ENCODE measurements around the gene CIAO2B.
"Not testable (repeated sequence)": the region's sequence is repeated elsewhere in the genome, so short reads cannot be mapped to it uniquely, and the experiment has no call there.

CIAO2B gene

GRCh38 chr16:66934138-66934838, at the start of gene CIAO2B:
Gene CIAO2B, minus strand, starts transcription at chr16:66934402. Its CDS starts 38 bp downstream, at chr16:66934364.
- DNase-seq (ENCODE audit: low spot score): peak; percentile 91

- no peak for DNase-seq (ENCODE audit: low spot score)
These were observed 48.8 kb upstream of the CIAO2B start for GRCh38 chr16:66983033-66983432.

- DNase-seq (ENCODE audit: low spot score): no peak
These were observed 45.0 kb upstream of the CIAO2B start for GRCh38 chr16:66979011-66979717.

GRCh38 chr16:66977341-66978113, 43.3 kb upstream of the CIAO2B start:
- peak; percentile 88 for DNase-seq (ENCODE audit: low spot score)

GRCh38 chr16:66976746-66977145, 42.5 kb upstream of the CIAO2B start:
- DNase-seq (ENCODE audit: low spot score): no peak

- no peak for DNase-seq (ENCODE audit: low spot score)
These were observed 41.2 kb upstream of the CIAO2B start for GRCh38 chr16:66975302-66975893.

GRCh38 chr16:66974932-66975246, 40.7 kb upstream of the CIAO2B start:
- not testable (repeated sequence) for DNase-seq (ENCODE audit: low spot score)

GRCh38 chr16:66974156-66974931, 40.1 kb upstream of the CIAO2B start:
- DNase-seq (ENCODE audit: low spot score): not testable (repeated sequence)

- no peak for DNase-seq (ENCODE audit: low spot score)
These were observed 39.5 kb upstream of the CIAO2B start for GRCh38 chr16:66973716-66974115.

- no peak for DNase-seq (ENCODE audit: low spot score)
These were observed 38.8 kb upstream of the CIAO2B start for GRCh38 chr16:66972983-66973382.

- DNase-seq (ENCODE audit: low spot score): peak; percentile 70
These were observed 36.8 kb upstream of the CIAO2B start for GRCh38 chr16:66970775-66971720.

- DNase-seq (ENCODE audit: low spot score): no peak
These were observed 34.6 kb upstream of the CIAO2B start for GRCh38 chr16:66968847-66969246.

GRCh38 chr16:66964049-66964448, 29.8 kb upstream of the CIAO2B start:
- DNase-seq (ENCODE audit: low spot score): no peak

- no peak for DNase-seq (ENCODE audit: low spot score)
These were observed 27.7 kb upstream of the CIAO2B start for GRCh38 chr16:66961914-66962313.

GRCh38 chr16:66961065-66961744, 27.0 kb upstream of the CIAO2B start, which contains the start of gene CES3:
Gene CES3, plus strand, starts transcription at chr16:66961266. Its CDS starts 42 bp downstream, at chr16:66961308.
- DNase-seq (ENCODE audit: low spot score): peak; percentile 77

- no peak for DNase-seq (ENCODE audit: low spot score)
These were observed 26.1 kb upstream of the CIAO2B start for GRCh38 chr16:66960270-66960669.

- DNase-seq (ENCODE audit: low spot score): no peak
These were observed 25.5 kb upstream of the CIAO2B start for GRCh38 chr16:66959704-66960161.

- DNase-seq (ENCODE audit: low spot score): no peak
These were observed 24.9 kb upstream of the CIAO2B start for GRCh38 chr16:66958857-66959703.

GRCh38 chr16:66956154-66956457, 21.9 kb upstream of the CIAO2B start:
- DNase-seq (ENCODE audit: low spot score): not testable (repeated sequence)

Measured in AG08396 (cell line).